B cell (primary cell): Measurements from ENCODE around the gene SF3B5. TPM values are rescaled to one million over a fixed set of nuclear protein-coding genes. Genes with fewer than 3 reads are reported as not detected.

Source experiments
- ATAC-seq: fragments of 200-7000 bp; cut with Tn5 transposase; one replicate; pipeline ENCODE4 v1.10.0; 2021; ENCODE audit warnings: low read depth, mild to moderate bottlenecking, moderate number of reproducible peaks, moderate library complexity
- CTCF ChIA-PET: fragments of 350-600 bp; sonication (Branson Sonifier 250); formaldehyde crosslinking; loops from one replicate; lab custom pipeline; 2021; ENCODE audit warnings: antibody characterized with exemption, inconsistent platforms; lab: Charles Lee
- POLR2A ChIA-PET: fragments of 350-600 bp; sonication (Branson Sonifier 250); formaldehyde crosslinking; loops from one replicate; lab custom pipeline; 2021; ENCODE audit warnings: antibody characterized with exemption; lab: Charles Lee
- DNase-seq: peaks from one replicate; pipeline ENCODE4 v3.0.0; 2013
- H2AFZ ChIP-seq: 2 replicates; pipeline ENCODE4 v1.6.1; 2012; ENCODE audit warnings: mild to moderate bottlenecking, low read depth, low read length; ENCODE audit not compliant: insufficient read depth, poor library complexity, severe bottlenecking
- H3K27ac ChIP-seq, 2 donors: 1 replicate in 1 of 2; 2 replicates in 1 of 2; pipeline ENCODE4 v1.5.1; 2012 to 2013; ENCODE audit warnings: low read length in 2 of 2, mild to moderate bottlenecking in 2 of 2, moderate library complexity in 1 of 2
- H3K27me3 ChIP-seq, 4 experiments: fragments of 200-600 bp in 1 of 4; sonication (generic) in 1 of 4; replicated peaks in 1 of 4; 1 replicate in 2 of 4; 2 replicates in 2 of 4; pipeline versions ENCODE4 v1.6.1 to v1.7.0; 2013 to 2016; ENCODE audit warnings: low read length in 3 of 4, mild to moderate bottlenecking in 2 of 4, mixed read lengths in 1 of 4, moderate library complexity in 1 of 4; ENCODE audit not compliant: insufficient read depth in 4 of 4, control insufficient read depth in 3 of 4; ENCODE audit errors: control extremely low read depth in 1 of 4
- H3K36me3 ChIP-seq, 2 experiments: replicated peaks in 1 of 2; 1 replicate in 1 of 2; 2 replicates in 1 of 2; pipeline versions ENCODE4 v1.6.1 to v1.7.1; 2013; ENCODE audit warnings: low read length in 1 of 2; ENCODE audit not compliant: insufficient read depth in 2 of 2, control insufficient read depth in 1 of 2; ENCODE audit errors: control extremely low read depth in 1 of 2, extremely low read depth in 1 of 2
- H3K4me1 ChIP-seq, 2 donors: fragments of 200-600 bp in 1 of 2; sonication (generic) in 1 of 2; 1 replicate in 1 of 2; 2 replicates in 1 of 2; pipeline versions ENCODE4 v1.5.1 to v1.6.1; 2013 to 2017; ENCODE audit warnings: low read length in 2 of 2; ENCODE audit not compliant: control insufficient read depth in 2 of 2, insufficient read depth in 2 of 2
- H3K4me2 ChIP-seq: replicated peaks from 2 replicates; pipeline ENCODE3; 2012; ENCODE audit warnings: mild to moderate bottlenecking, low read depth, low read length; ENCODE audit not compliant: poor library complexity, severe bottlenecking
- H3K4me3 ChIP-seq, 5 experiments: fragments of 200-600 bp in 1 of 5; sonication (generic) in 1 of 5; 1 replicate in 3 of 5; 2 replicates in 2 of 5; pipeline versions ENCODE4 v1.5.1 to v1.7.0; 2011 to 2016; ENCODE audit warnings: low read length in 4 of 5, mild to moderate bottlenecking in 4 of 5, low read depth in 2 of 5, control low read depth in 1 of 5, moderate library complexity in 1 of 5; ENCODE audit not compliant: insufficient read depth in 1 of 5; ENCODE audit errors: control extremely low read depth in 1 of 5, extremely low read depth in 1 of 5
- H3K79me2 ChIP-seq: fragments of 200-600 bp; sonication (generic); one replicate; pipeline ENCODE4 v1.6.0; 2016; ENCODE audit warnings: low read length; ENCODE audit not compliant: control insufficient read depth, insufficient read depth
- H3K9ac ChIP-seq: fragments of 200-600 bp; sonication (generic); 2 replicates; pipeline ENCODE4 v1.6.1; 2017; ENCODE audit warnings: mild to moderate bottlenecking, low read length, moderate library complexity
- H3K9me3 ChIP-seq, 3 donors: one replicate each; pipeline versions ENCODE4 v1.6.1 to v1.7.1; 2013; ENCODE audit warnings: low read length in 2 of 3; ENCODE audit not compliant: control insufficient read depth in 2 of 3, insufficient read depth in 1 of 3; ENCODE audit errors: control extremely low read depth in 1 of 3
- H4K20me1 ChIP-seq: 2 replicates; pipeline ENCODE4 v1.6.0; 2012; ENCODE audit warnings: mild to moderate bottlenecking, low read length; ENCODE audit not compliant: insufficient read depth, control insufficient read depth, poor library complexity, severe bottlenecking
- H3K27ac Mint-ChIP-seq: one replicate; pipeline ENCODE4 v1.8.0; 2021; ENCODE audit warnings: mixed read lengths
- H3K27me3 Mint-ChIP-seq: one replicate; pipeline ENCODE4 v1.8.0; 2021; ENCODE audit warnings: mixed read lengths
- H3K4me1 Mint-ChIP-seq: one replicate; pipeline ENCODE4 v1.8.0; 2021; ENCODE audit warnings: mixed read lengths
- H3K4me3 Mint-ChIP-seq: one replicate; pipeline ENCODE4 v1.8.0; 2021; ENCODE audit warnings: mixed read lengths
- H3K9me3 Mint-ChIP-seq: one replicate; pipeline ENCODE4 v1.8.0; 2022; ENCODE audit warnings: mixed read lengths; ENCODE audit not compliant: insufficient read depth
- EZH2 ChIP-seq: IDR thresholded peaks from 2 replicates; pipeline ENCODE4 v1.6.1; 2012; ENCODE audit warnings: borderline replicate concordance, low read depth, mild to moderate bottlenecking, moderate library complexity, low read length; ENCODE audit not compliant: insufficient read depth, poor library complexity, severe bottlenecking
- WGBS: methylation state at CpG from one replicate; pipeline ENCODE4 v1.1.5; 2013; ENCODE audit warnings: missing lambda C conversion rate; ENCODE audit not compliant: insufficient coverage; 5-methylcytosine and 5-hydroxymethylcytosine counted together
- intact Hi-C: fragments of 100-400 bp; cut with micrococcal nuclease; formaldehyde crosslinking; loops from one replicate; pipeline ENCODE4 v1.10.0; 2022
- polyA minus RNA-seq: library from RNA; depleted of rRNA, polyadenylated mRNA; stranded (reverse); fragments of >200 nt; gene quantifications from 2 replicates; pipeline ENCODE4 v1.2.3, GENCODE V29; 2012
- polyA plus RNA-seq: library from polyadenylated mRNA; depleted of rRNA; stranded (reverse); fragments of >200 nt; gene quantifications from 2 replicates; pipeline ENCODE4 v1.2.3, GENCODE V29; 2012
- total RNA-seq, 2 donors: library from RNA; stranded (reverse); fragments of 120-200 nt in 1 of 2; gene quantifications; 1 replicate in 1 of 2; 2 replicates in 1 of 2; pipeline versions ENCODE4 v1.2.3 to v1.2.4, GENCODE V29; 2013 to 2022
- TF ChIP-seq, protein P1 (sequence below): fragments of 200-600 bp; IDR thresholded peaks from one replicate; pipeline ENCODE4 v1.8.0; 2022; ENCODE audit warnings: antibody characterized with exemption, mild to moderate bottlenecking

Gene SF3B5
- total RNA-seq (104 and 111 TPM in 2 replicates), polyA plus RNA-seq (204 and 360 TPM in 2 replicates), polyA minus RNA-seq (92.0 and 114 TPM in 2 replicates)
- total RNA-seq (2013): 111 TPM

DNA sequence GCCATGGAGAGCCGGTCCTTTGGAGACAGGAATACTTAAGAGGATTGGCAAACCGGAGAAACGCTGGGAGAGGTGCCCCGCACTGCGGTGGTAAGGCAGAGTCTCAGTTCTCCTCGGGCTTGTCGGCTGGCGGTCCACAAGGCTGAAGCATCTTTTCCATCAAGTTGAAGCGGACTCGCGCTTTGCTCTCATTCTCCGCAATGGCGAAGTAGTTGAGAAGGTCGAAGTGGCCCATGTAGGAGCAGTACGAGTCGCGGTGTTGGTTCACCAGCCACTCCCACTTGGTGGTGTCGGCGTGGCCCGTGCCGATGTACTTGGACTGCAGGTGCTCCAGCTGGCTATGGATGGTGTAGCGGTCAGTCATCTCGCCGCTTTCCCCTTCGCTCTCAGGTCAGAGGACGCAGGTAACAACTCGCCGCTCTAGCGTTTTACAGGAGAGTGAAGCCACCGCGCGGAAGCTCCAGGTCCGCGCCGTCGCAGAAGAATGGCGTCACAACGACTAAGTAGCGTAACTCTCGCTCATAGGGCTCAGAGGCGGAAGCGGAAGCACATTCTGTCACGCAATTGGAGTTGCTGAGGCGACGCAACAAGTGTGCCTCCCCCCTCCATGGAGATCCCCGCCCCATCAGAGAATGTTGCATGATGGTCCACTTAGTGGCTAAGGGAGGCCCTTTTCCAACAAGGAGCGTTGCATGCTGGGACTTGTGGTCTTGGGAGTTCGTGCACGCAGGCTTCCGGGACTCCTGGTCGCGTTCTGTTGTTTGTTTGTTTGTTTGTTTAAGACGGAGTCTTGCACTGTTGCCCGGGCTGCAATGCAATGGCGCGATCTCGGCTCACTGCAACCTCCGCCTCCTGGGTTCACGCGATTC, at the start of gene SF3B5:
TSS of gene SF3B5 (minus strand) at position 440 of the 869 bp plus-strand sequence. CDS start at position 364, 76 bp downstream.
- H3K36me3 ChIP-seq: peaks cover 1 to 3% of the 10 kb centered on the region in 2 experiments
- under 1% methylated on average over 58 of the region's 60 CpGs for WGBS
- H3K27me3 Mint-ChIP-seq: no peaks in the 10 kb centered on the region
- peak within 1 kb of the TSS; percentile 77 to 84 for H3K27ac ChIP-seq
- intact Hi-C loops: loop anchor here (1.0 to 10.0 kb wide), 8 partner anchors 31 to 1869 kb away; partner anchors contain the start of genes ADAT2, LTV1, PEX3 and SHPRH
- H3K27ac Mint-ChIP-seq: peak within 1 kb of the TSS; percentile 100
- H2AFZ ChIP-seq: peak within 1 kb of the TSS; percentile 97
- TF ChIP-seq, protein P1, sequence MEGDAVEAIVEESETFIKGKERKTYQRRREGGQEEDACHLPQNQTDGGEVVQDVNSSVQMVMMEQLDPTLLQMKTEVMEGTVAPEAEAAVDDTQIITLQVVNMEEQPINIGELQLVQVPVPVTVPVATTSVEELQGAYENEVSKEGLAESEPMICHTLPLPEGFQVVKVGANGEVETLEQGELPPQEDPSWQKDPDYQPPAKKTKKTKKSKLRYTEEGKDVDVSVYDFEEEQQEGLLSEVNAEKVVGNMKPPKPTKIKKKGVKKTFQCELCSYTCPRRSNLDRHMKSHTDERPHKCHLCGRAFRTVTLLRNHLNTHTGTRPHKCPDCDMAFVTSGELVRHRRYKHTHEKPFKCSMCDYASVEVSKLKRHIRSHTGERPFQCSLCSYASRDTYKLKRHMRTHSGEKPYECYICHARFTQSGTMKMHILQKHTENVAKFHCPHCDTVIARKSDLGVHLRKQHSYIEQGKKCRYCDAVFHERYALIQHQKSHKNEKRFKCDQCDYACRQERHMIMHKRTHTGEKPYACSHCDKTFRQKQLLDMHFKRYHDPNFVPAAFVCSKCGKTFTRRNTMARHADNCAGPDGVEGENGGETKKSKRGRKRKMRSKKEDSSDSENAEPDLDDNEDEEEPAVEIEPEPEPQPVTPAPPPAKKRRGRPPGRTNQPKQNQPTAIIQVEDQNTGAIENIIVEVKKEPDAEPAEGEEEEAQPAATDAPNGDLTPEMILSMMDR: no peak
- TF ChIP-seq EZH2: no peak
- CTCF ChIA-PET: interaction anchor here (0.6 to 2.0 kb wide), 4 partner anchors 10 to 155 kb away, joined by 3 to 6 read pairs (median 5); no protein-coding TSS in a partner anchor
- peaks cover 18% of the 10 kb centered on the region for H3K79me2 ChIP-seq
- H3K4me1 Mint-ChIP-seq: peaks cover 23% of the 10 kb centered on the region
- H3K4me3 ChIP-seq: peak within 1 kb of the TSS; percentile 63 to 98 (median 73)
- no peaks in the 10 kb centered on the region for H3K9me3 ChIP-seq
- peak; percentile 97 for ATAC-seq
- no peaks in the 10 kb centered on the region for H3K27me3 ChIP-seq
- peaks cover 16 to 22% of the 10 kb centered on the region in 2 donors for H3K4me1 ChIP-seq
- POLR2A ChIA-PET: interaction anchor here (0.7 to 1.9 kb wide), 5 partner anchors 30 to 386 kb away, joined by 3 to 23 read pairs (median 4); partner anchors contain the start of gene LTV1
- H4K20me1 ChIP-seq: no peaks in the 10 kb centered on the region
- H3K9me3 Mint-ChIP-seq: no peaks in the 10 kb centered on the region
- H3K9ac ChIP-seq: peak within 1 kb of the TSS; percentile 80
- H3K4me2 ChIP-seq: peak within 1 kb of the TSS; percentile 84
- H3K4me3 Mint-ChIP-seq: peak within 1 kb of the TSS; percentile 100
- peak; percentile 99 for DNase-seq
